ENCODE measurements around the gene SMCO2.

SMCO2 gene

GRCh38 chr12:27429606-27430005, 16.9 kb upstream of the SMCO2 start:
- no peaks in the 10 kb centered on the region for H3K79me2 ChIP-seq (ENCODE audit: control insufficient read depth, insufficient read depth, low read length, unreplicated experiment)
- H2AFZ ChIP-seq (ENCODE audit: low read length, unreplicated experiment) = no peak overlapping the region
- H3K27me3 ChIP-seq (ENCODE audit: insufficient read depth, low read length) = no peaks in the 10 kb centered on the region
- H3K4me1 ChIP-seq (ENCODE audit: control insufficient read depth, insufficient read depth, low read length, unreplicated experiment) = peaks cover 6% of the 10 kb centered on the region
- no peak overlapping the region for H3K27ac ChIP-seq (ENCODE audit: low read depth, low read length)
- H3K36me3 ChIP-seq (ENCODE audit: insufficient read depth, low read length) = no peaks in the 10 kb centered on the region
- no peak overlapping the region for H3K4me3 ChIP-seq (ENCODE audit: low read depth, low read length)

DNA sequence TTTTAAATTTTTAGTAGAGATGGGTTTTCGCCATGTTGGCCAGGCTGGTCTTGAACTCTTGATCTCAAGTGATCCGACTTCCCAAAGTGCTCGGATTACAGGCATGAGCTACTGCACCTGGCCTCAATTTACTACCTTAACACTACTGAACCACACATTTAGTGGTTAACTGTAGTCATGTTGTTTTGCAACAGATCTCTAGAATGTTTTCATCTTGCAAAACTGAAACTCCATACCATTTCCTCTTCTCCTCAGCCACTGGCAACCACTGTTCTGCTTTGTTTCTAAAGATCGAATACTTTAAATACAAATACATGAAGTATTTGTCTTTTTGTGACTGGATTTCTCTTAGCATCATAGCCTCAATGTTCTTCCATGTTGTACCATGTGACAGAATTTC, 15.4 kb upstream of the SMCO2 start:
- no peaks in the 10 kb centered on the region for H3K36me3 ChIP-seq (ENCODE audit: insufficient read depth, low read length)
- H3K27ac ChIP-seq (ENCODE audit: low read depth, low read length) = no peak overlapping the region
- H3K27me3 ChIP-seq (ENCODE audit: insufficient read depth, low read length) = no peaks in the 10 kb centered on the region
- no peaks in the 10 kb centered on the region for H3K79me2 ChIP-seq (ENCODE audit: control insufficient read depth, insufficient read depth, low read length, unreplicated experiment)
- H2AFZ ChIP-seq (ENCODE audit: low read length, unreplicated experiment) = no peak overlapping the region
- no peak overlapping the region for H3K4me3 ChIP-seq (ENCODE audit: low read depth, low read length)
- peaks cover 6% of the 10 kb centered on the region for H3K4me1 ChIP-seq (ENCODE audit: control insufficient read depth, insufficient read depth, low read length, unreplicated experiment)

DNA sequence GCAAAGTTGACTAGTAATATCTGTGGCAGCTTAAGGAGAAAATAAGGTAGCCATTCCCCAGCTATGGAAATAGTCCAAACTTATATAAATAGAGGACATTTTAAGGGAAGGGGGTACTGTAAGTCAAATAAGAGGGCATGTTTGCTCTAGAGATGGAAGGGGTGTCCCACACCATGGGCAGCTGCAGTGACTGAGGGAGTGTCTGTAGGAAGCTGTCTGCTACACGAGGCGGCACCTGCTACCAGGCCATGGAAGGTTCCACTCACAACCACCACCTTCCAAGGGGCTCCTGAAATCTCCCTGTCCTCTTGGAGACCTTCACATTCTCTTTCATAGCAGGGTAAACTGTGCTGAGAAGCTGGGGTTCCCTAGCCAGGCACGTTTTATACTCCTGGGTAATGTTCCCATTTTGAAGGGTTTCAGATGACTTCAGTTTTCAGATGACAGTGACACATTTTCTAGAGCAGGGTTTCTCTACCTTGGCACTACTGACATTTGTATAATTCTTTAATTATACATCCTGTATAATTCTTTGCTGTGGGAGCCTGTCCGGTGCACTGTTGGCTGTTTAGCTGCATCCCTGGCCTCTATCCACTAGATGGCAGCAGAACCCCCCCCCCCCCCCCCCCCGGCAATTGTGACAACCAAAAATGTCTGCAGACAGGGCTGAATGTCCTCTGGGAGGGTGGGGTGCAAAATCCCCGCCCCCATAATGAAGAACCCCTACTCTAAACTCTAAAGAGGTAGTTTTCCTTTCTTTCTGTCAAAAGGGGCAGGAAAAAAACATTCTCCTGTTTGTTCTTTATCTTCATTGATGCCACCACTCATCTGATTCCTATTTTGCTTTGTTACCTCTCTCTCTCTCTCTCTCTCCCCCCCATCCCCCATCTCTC, 11.6 kb upstream of the SMCO2 start:
- no peak overlapping the region for H3K4me3 ChIP-seq (ENCODE audit: low read depth, low read length)
- H3K79me2 ChIP-seq (ENCODE audit: control insufficient read depth, insufficient read depth, low read length, unreplicated experiment) = no peaks in the 10 kb centered on the region
- H3K4me1 ChIP-seq (ENCODE audit: control insufficient read depth, insufficient read depth, low read length, unreplicated experiment) = peaks cover 6% of the 10 kb centered on the region
- H3K27me3 ChIP-seq (ENCODE audit: insufficient read depth, low read length) = no peaks in the 10 kb centered on the region
- peak overlapping the region; percentile 73 for H2AFZ ChIP-seq (ENCODE audit: low read length, unreplicated experiment)
- H3K27ac ChIP-seq (ENCODE audit: low read depth, low read length) = no peak overlapping the region
- H3K36me3 ChIP-seq (ENCODE audit: insufficient read depth, low read length) = no peaks in the 10 kb centered on the region

GRCh38 chr12:27436029-27436428, 10.5 kb upstream of the SMCO2 start:
- Histone ChIP-seq H3K4me1 (ENCODE audit: control insufficient read depth, insufficient read depth, low read length, unreplicated experiment) (peaks cover 6% of the 10 kb centered on the region), H3K27ac (ENCODE audit: low read depth, low read length) (no peak overlapping the region), H2AFZ (ENCODE audit: low read length, unreplicated experiment) (peak overlapping the region; percentile 73)

DNA sequence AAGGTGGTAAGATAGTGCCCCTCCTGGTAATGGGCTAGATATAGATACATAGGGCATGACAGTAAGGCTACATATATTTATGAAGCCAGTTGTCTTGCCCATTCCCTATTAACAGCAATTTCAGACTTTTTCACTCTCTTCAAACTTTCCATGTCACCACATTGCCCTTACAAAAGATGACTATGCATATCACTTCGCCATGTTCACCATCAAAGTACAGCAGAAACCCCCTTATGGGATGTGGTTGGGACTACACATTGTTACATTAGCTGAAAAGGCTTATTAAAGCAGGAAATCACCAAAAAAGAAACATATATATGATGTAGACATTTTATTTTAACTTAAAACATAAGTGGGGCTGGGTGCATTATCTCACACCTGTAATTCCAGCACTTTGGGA, 9.8 kb upstream of the SMCO2 start:
- H3K27ac ChIP-seq (ENCODE audit: low read depth, low read length) = no peak overlapping the region
- no peaks in the 10 kb centered on the region for H3K36me3 ChIP-seq (ENCODE audit: insufficient read depth, low read length)

More at GRCh38 chr12:27436029-27436428, 10.5 kb upstream of the SMCO2 start:
- H3K79me2 ChIP-seq (ENCODE audit: control insufficient read depth, insufficient read depth, low read length, unreplicated experiment) = no peaks in the 10 kb centered on the region
- H3K4me3 ChIP-seq (ENCODE audit: low read depth, low read length) = no peak overlapping the region
- no peaks in the 10 kb centered on the region for H3K36me3 ChIP-seq (ENCODE audit: insufficient read depth, low read length)
- no peaks in the 10 kb centered on the region for H3K27me3 ChIP-seq (ENCODE audit: insufficient read depth, low read length)

GRCh38 chr12:27437839-27438238, 8.7 kb upstream of the SMCO2 start:
- no peaks in the 10 kb centered on the region for H3K36me3 ChIP-seq (ENCODE audit: insufficient read depth, low read length)
- no peak overlapping the region for H2AFZ ChIP-seq (ENCODE audit: low read length, unreplicated experiment)
- no peaks in the 10 kb centered on the region for H3K79me2 ChIP-seq (ENCODE audit: control insufficient read depth, insufficient read depth, low read length, unreplicated experiment)
- H3K27me3 ChIP-seq (ENCODE audit: insufficient read depth, low read length) = no peaks in the 10 kb centered on the region
- H3K4me3 ChIP-seq (ENCODE audit: low read depth, low read length) = no peak overlapping the region
- H3K27ac ChIP-seq (ENCODE audit: low read depth, low read length) = no peak overlapping the region
- peaks cover 5% of the 10 kb centered on the region for H3K4me1 ChIP-seq (ENCODE audit: control insufficient read depth, insufficient read depth, low read length, unreplicated experiment)

More for the DNA sequence above, 9.8 kb upstream of the SMCO2 start:
- no peaks in the 10 kb centered on the region for H3K79me2 ChIP-seq (ENCODE audit: control insufficient read depth, insufficient read depth, low read length, unreplicated experiment)
- H3K27me3 ChIP-seq (ENCODE audit: insufficient read depth, low read length) = no peaks in the 10 kb centered on the region
- H3K4me3 ChIP-seq (ENCODE audit: low read depth, low read length) = no peak overlapping the region
- H3K4me1 ChIP-seq (ENCODE audit: control insufficient read depth, insufficient read depth, low read length, unreplicated experiment) = peaks cover 6% of the 10 kb centered on the region
- H2AFZ ChIP-seq (ENCODE audit: low read length, unreplicated experiment) = no peak overlapping the region

GRCh38 chr12:27447761-27448160, 1.2 kb downstream of the SMCO2 start:
- no peaks in the 10 kb centered on the region for H3K79me2 ChIP-seq (ENCODE audit: control insufficient read depth, insufficient read depth, low read length, unreplicated experiment)
- no peak overlapping the region for H3K27ac ChIP-seq (ENCODE audit: low read depth, low read length)
- H3K36me3 ChIP-seq (ENCODE audit: insufficient read depth, low read length) = no peaks in the 10 kb centered on the region
- no peak overlapping the region for H2AFZ ChIP-seq (ENCODE audit: low read length, unreplicated experiment)
- no peaks in the 10 kb centered on the region for H3K4me1 ChIP-seq (ENCODE audit: control insufficient read depth, insufficient read depth, low read length, unreplicated experiment)
- H3K27me3 ChIP-seq (ENCODE audit: insufficient read depth, low read length) = no peaks in the 10 kb centered on the region
- H3K4me3 ChIP-seq (ENCODE audit: low read depth, low read length) = no peak overlapping the region

DNA sequence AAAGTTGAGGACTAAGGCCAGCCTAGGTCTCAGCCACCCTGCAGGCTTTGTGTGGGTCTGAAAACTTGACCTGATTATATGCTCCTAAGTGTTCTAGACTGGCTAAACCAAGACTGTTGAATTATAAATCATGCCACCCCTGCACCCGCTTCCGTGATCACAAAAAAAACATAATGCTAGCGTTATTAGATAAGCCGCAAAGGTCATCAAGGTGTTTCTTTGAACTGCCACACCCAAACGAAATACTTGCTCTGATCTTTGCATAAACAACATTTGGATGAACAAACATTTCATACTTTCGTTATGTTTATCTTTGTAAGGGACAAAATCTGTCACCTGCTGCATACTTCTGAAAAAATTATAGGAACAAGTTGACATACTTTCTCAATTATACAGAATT, 2.5 kb downstream of the SMCO2 start:
- Histone ChIP-seq H3K36me3 (ENCODE audit: insufficient read depth, low read length) (no peaks in the 10 kb centered on the region), H3K27me3 (ENCODE audit: insufficient read depth, low read length) (no peaks in the 10 kb centered on the region), H3K4me3 (ENCODE audit: low read depth, low read length) (no peak overlapping the region), H2AFZ (ENCODE audit: low read length, unreplicated experiment) (no peak overlapping the region), H3K4me1 (ENCODE audit: control insufficient read depth, insufficient read depth, low read length, unreplicated experiment) (no peaks in the 10 kb centered on the region), H3K79me2 (ENCODE audit: control insufficient read depth, insufficient read depth, low read length, unreplicated experiment) (no peaks in the 10 kb centered on the region), H3K27ac (ENCODE audit: low read depth, low read length) (no peak overlapping the region)

DNA sequence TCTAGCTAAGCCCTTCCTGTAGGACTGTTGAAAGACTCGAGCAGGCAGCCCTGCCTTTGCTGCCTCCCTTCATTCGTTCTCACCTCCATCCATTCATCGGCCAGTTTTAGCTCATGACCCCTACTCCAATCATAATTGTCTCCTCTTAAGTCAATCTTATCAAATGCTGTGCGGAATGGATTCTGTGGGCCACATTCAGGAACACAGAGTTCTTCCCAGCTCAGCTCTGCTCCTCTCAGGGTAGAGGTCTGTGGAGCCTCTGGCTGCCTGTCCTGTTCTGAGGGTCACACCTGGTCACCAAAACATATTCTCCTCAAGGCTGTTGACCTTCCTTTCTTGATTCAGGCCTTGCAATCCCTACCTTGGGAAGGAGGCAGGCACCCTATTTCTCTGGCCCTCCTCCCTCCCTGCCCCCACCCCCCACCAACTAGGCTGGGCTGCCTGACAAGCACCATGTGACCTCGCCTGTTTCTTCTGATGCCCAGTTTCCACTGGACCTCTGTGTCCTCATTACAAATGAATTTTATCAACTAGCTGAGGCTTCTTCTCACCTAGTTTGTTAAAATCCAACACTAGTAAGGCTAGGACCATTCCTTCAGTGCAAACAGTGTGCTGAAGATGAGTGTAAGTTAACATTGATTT, 3.5 kb downstream of the SMCO2 start:
- Histone ChIP-seq H3K4me3 (ENCODE audit: low read depth, low read length) (no peak overlapping the region), H3K79me2 (ENCODE audit: control insufficient read depth, insufficient read depth, low read length, unreplicated experiment) (no peaks in the 10 kb centered on the region), H3K27me3 (ENCODE audit: insufficient read depth, low read length) (no peaks in the 10 kb centered on the region), H3K4me1 (ENCODE audit: control insufficient read depth, insufficient read depth, low read length, unreplicated experiment) (no peaks in the 10 kb centered on the region), H3K36me3 (ENCODE audit: insufficient read depth, low read length) (no peaks in the 10 kb centered on the region), H3K27ac (ENCODE audit: low read depth, low read length) (no peak overlapping the region), H2AFZ (ENCODE audit: low read length, unreplicated experiment) (no peak overlapping the region)

GRCh38 chr12:27451036-27451825, 4.7 kb downstream of the SMCO2 start:
- no peak overlapping the region for H2AFZ ChIP-seq (ENCODE audit: low read length, unreplicated experiment)
- H3K27ac ChIP-seq (ENCODE audit: low read depth, low read length) = no peak overlapping the region
- no peak overlapping the region for H3K4me3 ChIP-seq (ENCODE audit: low read depth, low read length)
- H3K27me3 ChIP-seq (ENCODE audit: insufficient read depth, low read length) = no peaks in the 10 kb centered on the region
- no peaks in the 10 kb centered on the region for H3K79me2 ChIP-seq (ENCODE audit: control insufficient read depth, insufficient read depth, low read length, unreplicated experiment)
- no peaks in the 10 kb centered on the region for H3K4me1 ChIP-seq (ENCODE audit: control insufficient read depth, insufficient read depth, low read length, unreplicated experiment)
- H3K36me3 ChIP-seq (ENCODE audit: insufficient read depth, low read length) = no peaks in the 10 kb centered on the region

Data from ACC112 (cell line).